Activated naive CD4-positive, alpha-beta T cell (primary cell): Measurements from ENCODE around the gene ELN.

ENCODE experiments used
- DNase-seq, 4 experiments: peaks; one replicate each; lab custom pipeline; 2025; lab: John Stamatoyannopoulos, UW

ELN gene

DNA sequence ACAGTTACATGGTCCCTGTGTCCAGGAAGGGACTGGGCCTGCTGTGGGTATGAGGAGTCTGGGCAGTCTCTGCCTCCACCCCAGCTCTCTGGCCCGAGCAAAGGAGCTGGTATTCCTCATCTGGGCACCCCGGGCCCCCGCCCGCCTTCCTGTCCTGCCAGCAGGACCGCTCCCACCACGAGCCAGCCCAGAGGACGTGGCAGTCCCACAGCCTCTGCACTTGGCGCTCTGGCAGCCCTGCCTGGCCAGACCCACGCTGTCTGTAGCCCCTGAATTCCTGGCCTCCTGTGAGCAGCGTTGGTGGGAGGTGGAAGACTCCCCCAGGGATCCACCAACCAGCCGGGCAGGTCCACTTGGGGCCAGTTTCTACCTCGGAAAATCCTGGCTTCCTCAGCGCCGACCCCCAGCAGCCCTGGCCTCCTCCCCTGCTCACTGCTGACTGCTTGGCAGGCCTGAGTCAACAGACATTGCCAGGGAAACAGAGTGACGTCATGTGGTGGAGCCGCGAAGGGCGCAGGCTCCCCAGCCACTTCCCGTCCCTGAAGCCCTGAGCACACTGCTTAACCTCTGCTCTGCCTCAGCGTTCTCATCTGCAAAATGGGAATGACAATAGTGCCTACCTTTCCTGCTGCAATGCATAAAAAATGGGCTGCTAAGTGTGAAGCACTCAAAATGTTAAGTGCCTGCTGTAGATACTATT lies 34.0 kb downstream of the ELN start:
- peak in 2 of 4 experiments; percentile 14 to 18 for DNase-seq

DNA sequence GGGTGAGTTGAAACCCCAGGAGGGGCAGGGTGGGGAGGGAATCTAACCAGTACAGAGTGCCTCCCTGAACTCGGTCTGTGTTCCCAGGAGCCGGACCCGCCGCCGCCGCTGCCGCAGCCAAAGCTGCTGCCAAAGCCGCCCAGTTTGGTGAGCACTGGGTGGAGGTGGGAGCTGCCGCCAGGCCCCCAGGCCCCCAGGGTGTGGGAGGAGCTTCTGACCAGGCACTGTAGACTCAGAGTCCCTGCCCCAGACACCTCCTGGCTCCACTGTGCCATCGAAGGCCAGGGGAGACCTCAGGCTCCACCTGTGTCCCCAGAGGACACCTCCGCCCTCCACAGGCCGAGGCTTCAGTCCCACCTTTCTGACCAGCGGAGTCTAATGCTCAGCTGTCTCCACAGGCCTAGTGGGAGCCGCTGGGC lies 35.3 kb downstream of the ELN start:
- no peak for DNase-seq

DNA sequence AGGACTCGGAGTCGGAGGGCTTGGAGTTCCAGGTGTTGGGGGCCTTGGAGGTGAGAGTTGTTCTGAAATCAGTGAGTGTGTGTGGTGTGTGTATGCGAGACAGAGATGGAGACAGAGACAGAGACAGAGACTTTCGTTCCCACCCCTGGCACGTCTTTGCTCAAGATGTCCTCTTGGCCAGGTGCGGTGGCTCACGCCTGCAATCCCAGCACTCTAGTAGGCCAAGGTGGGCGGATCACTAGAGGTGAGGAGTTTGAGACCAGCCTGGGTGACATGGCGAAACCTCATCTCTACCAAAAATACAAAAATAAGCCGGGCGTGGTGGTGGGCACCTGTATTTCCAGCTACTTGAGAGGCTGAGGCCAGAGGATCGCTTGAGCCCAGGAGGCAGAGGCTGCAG lies 35.7 kb downstream of the ELN start:
- no peak for DNase-seq

DNA sequence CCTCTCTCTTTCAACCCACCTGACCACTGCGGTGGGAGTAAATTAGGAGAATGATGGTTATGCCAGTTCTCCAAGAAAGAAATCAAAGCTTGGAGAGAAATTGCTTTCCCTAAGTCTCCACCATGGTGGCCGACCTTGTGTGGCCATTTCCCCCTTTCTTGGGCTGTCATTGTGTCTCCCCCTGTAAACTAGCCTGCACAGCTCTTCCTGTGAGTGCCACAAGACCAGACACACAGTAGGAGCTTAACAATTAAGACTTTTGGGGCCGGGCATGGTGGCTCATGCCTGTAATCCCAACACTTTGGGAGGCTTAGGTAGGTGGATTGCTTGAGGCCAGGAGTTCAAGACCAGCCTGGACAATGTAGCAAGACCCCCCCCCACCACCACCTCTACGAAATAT lies 36.7 kb downstream of the ELN start:
- no peak for DNase-seq

DNA sequence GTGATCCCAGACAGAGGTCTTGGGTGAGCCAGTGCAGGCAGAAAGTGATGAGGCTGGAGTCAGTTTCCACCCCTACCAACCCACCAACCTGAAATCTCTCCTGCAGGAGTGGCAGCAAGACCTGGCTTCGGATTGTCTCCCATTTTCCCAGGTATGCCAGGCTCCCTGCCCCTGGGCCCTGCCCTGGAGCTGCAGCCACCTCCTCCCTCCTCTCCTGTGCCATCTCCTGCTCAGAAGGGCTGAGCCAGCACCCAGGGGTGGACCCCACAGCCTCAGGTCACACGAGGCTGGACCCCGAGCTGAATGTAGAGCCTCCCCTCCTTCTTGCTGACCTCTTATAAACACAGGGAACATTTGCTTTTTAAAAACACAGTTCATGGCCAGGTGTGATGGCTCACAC lies 38.7 kb downstream of the ELN start:
- DNase-seq: no peak

DNA sequence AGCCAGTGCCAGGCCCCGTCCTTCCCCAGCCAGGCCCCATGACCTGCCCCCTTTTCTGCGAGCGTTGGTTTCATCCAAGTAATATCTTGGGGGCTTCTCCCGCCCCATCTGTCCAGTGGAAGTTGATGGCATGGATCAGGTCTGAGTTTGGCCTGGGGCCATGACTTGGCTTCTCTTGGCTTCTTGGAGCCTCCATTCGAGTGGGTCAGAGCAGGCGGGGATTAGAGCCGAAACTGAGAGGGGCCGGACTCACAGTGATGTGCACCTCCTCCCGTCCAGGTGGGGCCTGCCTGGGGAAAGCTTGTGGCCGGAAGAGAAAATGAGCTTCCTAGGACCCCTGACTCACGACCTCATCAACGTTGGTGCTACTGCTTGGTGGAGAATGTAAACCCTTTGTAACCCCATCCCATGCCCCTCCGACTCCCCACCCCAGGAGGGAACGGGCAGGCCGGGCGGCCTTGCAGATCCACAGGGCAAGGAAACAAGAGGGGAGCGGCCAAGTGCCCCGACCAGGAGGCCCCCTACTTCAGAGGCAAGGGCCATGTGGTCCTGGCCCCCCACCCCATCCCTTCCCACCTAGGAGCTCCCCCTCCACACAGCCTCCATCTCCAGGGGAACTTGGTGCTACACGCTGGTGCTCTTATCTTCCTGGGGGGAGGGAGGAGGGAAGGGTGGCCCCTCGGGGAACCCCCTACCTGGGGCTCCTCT lies 40.6 kb downstream of the ELN start:
- no peak for DNase-seq

DNA sequence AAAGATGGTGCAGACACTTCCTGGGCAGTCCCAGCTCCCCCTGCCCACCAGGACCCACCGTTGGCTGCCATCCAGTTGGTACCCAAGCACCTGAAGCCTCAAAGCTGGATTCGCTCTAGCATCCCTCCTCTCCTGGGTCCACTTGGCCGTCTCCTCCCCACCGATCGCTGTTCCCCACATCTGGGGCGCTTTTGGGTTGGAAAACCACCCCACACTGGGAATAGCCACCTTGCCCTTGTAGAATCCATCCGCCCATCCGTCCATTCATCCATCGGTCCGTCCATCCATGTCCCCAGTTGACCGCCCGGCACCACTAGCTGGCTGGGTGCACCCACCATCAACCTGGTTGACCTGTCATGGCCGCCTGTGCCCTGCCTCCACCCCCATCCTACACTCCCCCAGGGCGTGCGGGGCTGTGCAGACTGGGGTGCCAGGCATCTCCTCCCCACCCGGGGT lies 41.1 kb downstream of the ELN start:
- DNase-seq: no peak

DNA sequence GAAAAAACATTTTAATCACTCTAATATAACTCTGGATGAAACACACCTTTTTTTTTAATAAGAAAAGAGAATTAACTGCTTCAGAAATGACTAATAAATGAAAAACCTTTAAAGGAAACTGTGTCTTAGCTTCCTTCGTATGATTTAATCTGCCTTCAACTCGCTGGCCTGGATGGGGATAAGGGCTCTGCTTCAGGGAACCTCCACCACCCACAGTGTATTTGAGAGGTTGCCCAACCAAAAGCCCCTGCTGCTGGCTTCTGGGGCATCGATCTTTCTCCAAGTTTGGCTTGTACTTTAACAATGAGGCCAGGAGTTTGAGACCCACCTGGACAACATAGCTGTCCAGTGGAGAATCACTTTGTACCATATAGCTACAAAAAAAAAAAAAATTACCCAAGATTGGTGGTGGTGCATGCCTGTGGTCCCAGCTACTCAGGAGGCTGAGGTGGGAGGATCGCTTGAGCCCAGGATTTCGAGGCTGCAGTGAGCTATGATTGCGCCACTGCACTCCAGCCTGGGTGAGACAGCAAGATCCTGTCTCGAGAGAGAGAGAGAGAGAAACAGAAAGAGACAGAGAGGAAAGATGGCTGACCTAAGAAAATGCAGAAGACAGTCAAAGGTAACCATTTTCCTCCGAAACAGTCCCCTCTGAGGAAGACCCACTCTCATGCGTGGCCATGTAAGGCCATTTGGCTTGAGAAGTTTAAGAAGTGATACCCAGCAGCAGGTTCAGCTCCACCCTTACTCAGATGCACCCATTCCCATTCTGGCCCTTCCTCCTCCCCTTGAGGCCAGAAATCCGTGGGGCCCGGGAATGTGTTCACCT lies 42.0 kb downstream of the ELN start:
- no peak for DNase-seq

DNA sequence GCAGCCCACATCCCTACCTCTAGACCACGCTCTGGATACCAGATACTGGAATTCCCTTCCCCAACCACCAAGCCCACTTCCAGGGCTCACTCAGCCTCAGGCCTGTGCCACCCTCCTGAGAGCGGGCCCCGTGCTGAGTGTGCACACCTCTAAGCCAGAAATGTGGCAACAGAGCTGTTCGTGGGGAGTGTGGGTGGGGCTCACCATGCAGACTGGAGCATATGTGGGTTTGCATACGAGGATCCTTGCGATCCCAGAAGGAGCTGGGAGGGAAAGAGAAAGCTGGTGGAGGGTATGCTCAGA lies 42.6 kb downstream of the ELN start:
- DNase-seq: no peak

DNA sequence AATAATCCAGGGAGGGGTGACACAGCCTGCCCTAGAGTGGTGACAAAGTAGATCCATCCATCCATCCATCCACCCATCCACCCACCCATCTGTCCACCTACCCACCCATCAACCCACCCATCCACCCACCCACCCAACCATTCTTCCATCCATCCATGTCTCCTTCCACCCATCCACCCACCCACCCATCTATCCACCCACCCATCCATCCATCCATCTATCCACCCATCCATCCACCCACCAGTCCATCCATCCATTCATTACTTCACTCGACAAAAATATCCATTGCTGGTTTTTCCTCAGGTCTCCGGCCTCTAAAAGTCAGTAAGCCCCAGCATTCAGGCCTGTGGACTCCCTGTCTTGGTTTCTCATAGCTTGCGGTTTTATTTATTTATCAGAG lies 43.1 kb downstream of the ELN start:
- DNase-seq: no peak

DNA sequence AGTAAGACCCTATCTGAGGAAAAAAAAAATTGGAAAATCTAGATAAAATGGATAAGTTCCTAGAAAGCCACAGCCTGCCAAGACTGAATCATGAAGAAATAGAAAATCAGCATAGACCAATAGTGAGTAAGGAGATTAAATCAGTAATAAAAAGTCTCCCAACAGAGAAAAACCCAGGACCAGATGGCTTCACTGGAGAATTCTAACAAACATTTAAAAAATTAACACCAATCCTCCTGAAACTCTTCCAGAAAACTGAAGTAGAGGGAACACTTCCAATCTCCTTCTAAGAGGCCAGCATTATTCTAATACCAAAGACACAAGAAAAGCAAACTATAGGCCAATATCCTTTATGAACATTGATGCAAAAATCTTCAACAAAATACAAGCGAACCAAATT lies 46.8 kb downstream of the ELN start:
- no peak for DNase-seq

DNA sequence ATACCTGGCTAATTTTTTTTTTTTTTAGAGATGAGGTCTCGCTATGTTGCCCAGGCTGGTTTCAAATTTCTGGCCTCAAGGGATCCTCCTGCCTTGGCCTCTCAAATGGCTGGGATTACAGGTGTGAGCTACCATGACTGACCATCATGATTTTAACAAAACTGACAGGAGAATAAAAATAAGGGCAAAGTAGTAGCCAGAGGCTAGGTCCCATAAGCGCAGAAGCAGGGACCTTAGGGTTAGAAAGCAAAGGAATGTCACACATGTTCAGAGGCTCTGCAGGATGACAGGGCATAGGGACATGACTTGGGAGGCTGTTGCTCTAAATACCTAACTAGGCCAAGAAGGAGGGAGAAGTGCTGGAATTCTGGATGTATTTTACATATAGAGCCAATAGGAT lies 50.5 kb downstream of the ELN start:
- no peak for DNase-seq

DNA sequence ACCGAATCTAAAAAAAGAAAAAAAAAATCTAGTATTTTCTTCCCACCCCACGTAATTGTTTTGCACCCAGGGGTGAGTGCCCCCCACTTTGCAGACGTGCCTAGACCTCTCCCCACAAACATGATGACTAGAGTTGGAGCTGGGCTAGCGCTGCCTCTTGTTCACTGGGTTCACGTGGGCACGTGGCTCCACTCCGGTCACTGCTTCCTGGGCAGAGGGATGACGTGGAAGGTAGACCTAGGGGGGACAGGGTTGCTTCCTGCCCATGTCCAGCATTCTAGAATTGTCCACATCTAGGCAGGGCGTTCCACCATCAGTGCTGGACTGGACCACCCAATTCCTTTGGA lies 54.8 kb downstream of the ELN start:
- DNase-seq: no peak

DNA sequence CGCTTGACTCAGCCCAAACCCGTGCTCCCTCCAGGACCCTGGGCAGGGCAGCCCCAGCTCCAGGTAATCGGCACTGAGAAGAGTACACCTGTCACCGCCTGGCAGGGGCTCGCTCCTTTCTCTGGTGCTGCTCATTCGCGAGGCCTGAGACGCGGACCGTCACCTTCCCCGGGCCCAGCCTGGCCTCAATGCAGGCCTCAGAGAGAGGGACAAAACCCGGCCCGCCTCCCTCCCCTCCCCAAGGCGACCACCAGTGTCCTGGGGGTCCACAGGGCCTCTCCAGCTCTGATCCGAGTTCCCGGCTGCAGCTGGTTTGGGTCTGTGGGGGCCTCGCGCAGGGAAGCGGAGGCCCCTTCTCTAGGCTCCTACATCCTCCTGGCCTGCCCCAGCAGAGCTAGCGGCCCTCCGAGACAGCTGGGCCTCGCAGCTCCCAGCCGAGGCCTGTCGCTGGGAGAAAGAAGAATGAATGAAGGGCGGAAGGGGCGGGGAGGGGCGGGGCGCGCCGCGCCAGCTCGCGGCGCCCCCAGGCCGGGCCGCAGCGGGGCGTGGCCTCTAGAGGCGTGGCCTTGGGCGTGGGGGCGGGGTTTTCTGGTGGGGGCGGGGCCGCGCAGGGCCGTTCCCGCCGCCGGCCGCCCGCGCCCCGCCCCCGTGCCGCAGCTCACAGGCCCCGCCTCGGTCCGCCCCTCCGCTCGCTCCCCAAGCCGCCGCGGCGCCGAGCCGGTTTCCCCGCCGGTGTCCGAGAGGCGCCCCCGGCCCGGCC lies 55.3 kb downstream of the ELN start, which contains the start of gene LIMK1:
TSS of gene LIMK1 (plus strand) at position 688 of the 760 bp plus-strand sequence. CDS start 187 bp downstream, outside the sequence.
- peak; percentile 52 to 86 (median 76) for DNase-seq

DNA sequence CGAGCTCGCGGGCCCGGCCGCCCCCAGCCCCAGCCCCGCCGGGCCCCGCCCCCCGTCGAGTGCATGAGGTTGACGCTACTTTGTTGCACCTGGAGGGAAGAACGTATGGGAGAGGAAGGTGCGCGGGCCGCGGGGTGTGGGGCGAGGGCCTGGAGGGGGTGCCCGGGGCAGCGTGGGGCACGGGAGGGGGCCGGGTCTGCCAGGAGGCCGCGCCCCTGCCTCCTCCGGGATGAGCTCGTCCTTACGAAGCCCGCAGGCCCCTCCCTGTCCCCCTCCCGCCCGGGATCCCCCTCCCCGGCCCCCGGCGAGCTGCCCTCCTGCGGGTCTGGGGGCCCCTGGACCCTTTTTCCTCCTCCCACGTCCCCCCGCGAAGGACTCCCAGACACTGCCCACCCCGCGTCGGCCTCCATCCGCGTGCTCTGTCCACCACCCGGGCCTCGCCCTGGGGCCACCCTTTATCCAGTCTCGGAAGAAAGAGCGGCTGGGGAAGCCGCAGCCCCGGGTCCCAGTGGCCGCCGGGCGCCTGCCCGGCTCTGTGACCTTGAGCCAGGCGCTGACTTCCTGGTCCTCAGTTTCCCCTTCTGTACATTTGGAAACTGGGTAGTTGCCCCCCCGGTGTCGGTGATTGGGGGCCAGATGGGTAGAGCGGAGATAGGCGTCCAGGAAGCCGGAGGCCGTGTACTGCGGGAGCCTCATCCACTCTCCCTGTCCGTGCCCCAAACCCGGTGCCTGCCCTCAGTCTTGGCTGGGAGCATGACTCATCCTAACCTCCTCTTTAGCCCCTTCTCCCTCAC lies 56.2 kb downstream of the ELN start:
- peak in 1 of 4 experiments; percentile 57 for DNase-seq

DNA sequence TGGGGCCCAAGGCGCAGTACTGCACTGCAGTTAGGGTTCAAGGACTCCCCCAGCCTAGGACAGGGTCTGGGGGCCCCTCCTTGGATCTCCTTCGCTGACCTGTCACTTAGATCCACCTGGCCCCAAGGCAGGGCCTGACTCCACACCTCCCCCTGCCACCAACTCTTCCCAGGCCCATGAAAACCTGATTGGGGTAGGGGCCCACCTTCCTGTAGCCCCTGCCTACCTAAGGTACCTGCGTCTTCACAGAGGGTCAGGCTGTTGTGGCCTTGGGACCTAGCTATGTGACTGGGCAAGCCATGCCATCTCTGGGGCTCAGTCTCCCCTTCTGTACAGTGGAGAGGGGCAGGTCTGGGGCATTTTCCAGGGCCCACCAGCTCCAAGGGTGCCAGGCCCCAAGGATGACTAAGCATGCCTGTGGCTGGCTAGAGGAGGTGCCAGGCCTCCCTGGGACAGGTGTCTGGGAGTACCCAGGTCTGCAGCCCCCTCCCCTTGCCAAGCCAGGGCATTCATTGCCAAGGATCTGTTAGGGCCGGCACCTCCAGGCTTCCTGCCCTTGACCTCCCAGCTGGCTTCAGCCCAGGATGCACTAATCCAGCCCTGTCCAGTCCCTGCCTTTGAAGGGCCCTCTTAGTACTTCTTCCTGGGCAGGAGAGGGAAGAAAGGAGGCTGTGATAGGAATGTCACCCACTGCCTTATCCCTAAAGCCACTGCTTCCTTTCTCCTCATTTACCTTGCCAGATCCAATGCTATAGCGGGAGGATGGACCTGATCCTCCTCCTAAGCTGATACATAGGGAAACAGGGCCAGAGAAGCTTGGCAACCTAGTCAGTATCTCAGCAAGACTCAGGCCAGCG lies 57.0 kb downstream of the ELN start:
- no peak for DNase-seq

DNA sequence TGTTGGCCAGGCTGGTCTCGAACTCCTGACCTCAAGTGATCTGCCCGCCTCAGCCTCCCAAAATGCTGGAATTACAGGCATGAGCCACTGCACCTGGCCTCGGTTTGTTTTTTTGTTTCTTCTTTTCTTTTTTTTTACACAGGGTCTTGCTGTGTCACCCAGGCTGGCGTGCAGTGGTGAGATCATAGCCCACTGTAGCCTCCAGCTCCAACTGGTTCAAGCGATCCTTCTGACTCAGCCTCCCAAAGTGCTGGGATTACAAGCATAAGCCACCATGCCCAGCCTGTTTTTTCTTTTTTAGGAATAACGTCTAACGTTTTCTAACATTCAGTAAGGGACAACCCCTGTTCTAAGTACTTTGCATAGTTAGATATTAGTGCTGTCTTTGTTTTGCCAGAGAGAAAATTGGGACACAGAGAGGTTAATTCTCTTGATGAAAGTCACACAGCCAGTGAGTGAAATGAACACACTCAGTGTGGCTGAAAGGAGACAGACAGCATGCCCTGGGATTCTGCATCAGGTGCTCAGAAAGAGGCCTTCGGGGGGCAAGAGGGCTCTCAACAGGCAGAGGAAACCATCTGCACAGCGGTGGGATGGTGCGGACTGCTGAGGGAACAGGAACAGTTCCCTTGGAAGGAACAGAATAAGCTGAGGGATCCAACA lies 59.9 kb downstream of the ELN start:
- DNase-seq: no peak

DNA sequence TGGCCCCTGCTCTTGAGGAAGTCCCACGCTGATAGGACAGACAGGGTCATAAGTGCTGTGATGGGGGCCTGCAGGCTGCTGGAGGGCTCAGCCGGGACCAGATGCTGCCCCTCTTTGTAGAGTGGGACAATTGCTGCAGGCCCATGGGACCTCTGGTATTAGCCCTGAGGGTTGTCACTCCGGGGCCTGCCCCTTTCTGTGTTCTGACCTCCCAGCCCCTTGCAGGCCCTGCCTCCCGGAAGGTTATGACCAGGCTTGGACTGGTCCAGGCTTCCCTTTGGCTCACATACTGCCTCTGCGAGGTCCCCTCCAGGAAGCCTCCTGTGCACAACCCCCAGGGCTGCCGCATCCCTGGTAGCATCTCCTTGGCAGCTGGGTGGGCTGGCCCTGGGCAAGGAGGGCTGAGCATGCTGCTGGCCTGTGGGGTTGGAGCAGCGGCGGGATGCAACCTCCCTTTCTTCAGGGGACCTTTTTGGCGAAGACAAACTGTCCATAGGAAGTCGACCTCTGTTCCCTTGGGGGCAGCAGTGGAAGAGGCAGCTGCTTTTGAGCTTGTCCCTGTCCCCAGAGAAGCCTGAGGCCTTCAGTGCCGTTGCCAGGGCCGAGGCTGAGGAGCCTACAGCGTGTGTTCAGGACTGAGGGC lies 64.5 kb downstream of the ELN start:
- no peak for DNase-seq

DNA sequence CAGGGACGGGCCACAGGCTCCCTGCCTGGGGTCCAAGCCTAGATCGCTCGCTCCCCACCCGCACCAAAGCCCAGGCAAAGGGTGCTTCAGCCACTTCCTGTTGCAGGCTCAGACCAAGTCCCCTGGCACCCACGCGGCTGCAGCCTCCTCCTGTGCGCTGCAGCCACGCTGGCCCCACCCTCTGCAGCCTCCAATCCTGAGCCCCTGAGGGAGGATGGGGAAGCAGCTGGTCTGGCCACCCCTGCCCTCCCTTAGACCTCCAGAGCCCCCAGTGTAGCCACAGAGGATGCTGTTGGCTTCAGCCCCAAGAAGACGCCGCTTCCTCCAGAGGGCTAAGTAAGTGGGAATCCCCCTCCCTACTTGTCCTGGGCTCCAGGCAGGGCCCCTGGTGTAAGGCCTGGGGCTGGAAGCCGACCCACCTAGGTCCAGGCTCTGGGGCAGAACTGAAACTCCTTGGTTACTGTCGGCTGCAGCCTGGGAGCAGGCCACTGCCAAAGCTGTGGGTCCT lies 65.0 kb downstream of the ELN start:
- DNase-seq: no peak
